B cell (primary cell): Measurements from ENCODE around the gene HUS1B. TPM values are rescaled to one million over a fixed set of nuclear protein-coding genes. Genes with fewer than 3 reads are reported as not detected.

Experiments used
- ATAC-seq: fragments of 200-7000 bp; cut with Tn5 transposase; one replicate; pipeline ENCODE4 v1.10.0; 2021; ENCODE audit warnings: low read depth, mild to moderate bottlenecking, moderate number of reproducible peaks, moderate library complexity
- CTCF ChIA-PET: fragments of 350-600 bp; sonication (Branson Sonifier 250); formaldehyde crosslinking; loops from one replicate; lab custom pipeline; 2021; ENCODE audit warnings: antibody characterized with exemption, inconsistent platforms; lab: Charles Lee
- POLR2A ChIA-PET: fragments of 350-600 bp; sonication (Branson Sonifier 250); formaldehyde crosslinking; loops from one replicate; lab custom pipeline; 2021; ENCODE audit warnings: antibody characterized with exemption; lab: Charles Lee
- DNase-seq: peaks from one replicate; pipeline ENCODE4 v3.0.0; 2013
- H2AFZ ChIP-seq: 2 replicates; pipeline ENCODE4 v1.6.1; 2012; ENCODE audit warnings: mild to moderate bottlenecking, low read depth, low read length; ENCODE audit not compliant: insufficient read depth, poor library complexity, severe bottlenecking
- H3K27ac ChIP-seq, 2 donors: 1 replicate in 1 of 2; 2 replicates in 1 of 2; pipeline ENCODE4 v1.5.1; 2012 to 2013; ENCODE audit warnings: low read length in 2 of 2, mild to moderate bottlenecking in 2 of 2, moderate library complexity in 1 of 2
- H3K27me3 ChIP-seq, 4 experiments: fragments of 200-600 bp in 1 of 4; sonication (generic) in 1 of 4; replicated peaks in 1 of 4; 1 replicate in 2 of 4; 2 replicates in 2 of 4; pipeline versions ENCODE4 v1.6.1 to v1.7.0; 2013 to 2016; ENCODE audit warnings: low read length in 3 of 4, mild to moderate bottlenecking in 2 of 4, mixed read lengths in 1 of 4, moderate library complexity in 1 of 4; ENCODE audit not compliant: insufficient read depth in 4 of 4, control insufficient read depth in 3 of 4; ENCODE audit errors: control extremely low read depth in 1 of 4
- H3K36me3 ChIP-seq, 2 experiments: replicated peaks in 1 of 2; 1 replicate in 1 of 2; 2 replicates in 1 of 2; pipeline versions ENCODE4 v1.6.1 to v1.7.1; 2013; ENCODE audit warnings: low read length in 1 of 2; ENCODE audit not compliant: insufficient read depth in 2 of 2, control insufficient read depth in 1 of 2; ENCODE audit errors: control extremely low read depth in 1 of 2, extremely low read depth in 1 of 2
- H3K4me1 ChIP-seq, 2 donors: fragments of 200-600 bp in 1 of 2; sonication (generic) in 1 of 2; 1 replicate in 1 of 2; 2 replicates in 1 of 2; pipeline versions ENCODE4 v1.5.1 to v1.6.1; 2013 to 2017; ENCODE audit warnings: low read length in 2 of 2; ENCODE audit not compliant: control insufficient read depth in 2 of 2, insufficient read depth in 2 of 2
- H3K4me2 ChIP-seq: replicated peaks from 2 replicates; pipeline ENCODE3; 2012; ENCODE audit warnings: mild to moderate bottlenecking, low read depth, low read length; ENCODE audit not compliant: poor library complexity, severe bottlenecking
- H3K4me3 ChIP-seq, 5 experiments: fragments of 200-600 bp in 1 of 5; sonication (generic) in 1 of 5; 1 replicate in 3 of 5; 2 replicates in 2 of 5; pipeline versions ENCODE4 v1.5.1 to v1.7.0; 2011 to 2016; ENCODE audit warnings: low read length in 4 of 5, mild to moderate bottlenecking in 4 of 5, low read depth in 2 of 5, control low read depth in 1 of 5, moderate library complexity in 1 of 5; ENCODE audit not compliant: insufficient read depth in 1 of 5; ENCODE audit errors: control extremely low read depth in 1 of 5, extremely low read depth in 1 of 5
- H3K79me2 ChIP-seq: fragments of 200-600 bp; sonication (generic); one replicate; pipeline ENCODE4 v1.6.0; 2016; ENCODE audit warnings: low read length; ENCODE audit not compliant: control insufficient read depth, insufficient read depth
- H3K9ac ChIP-seq: fragments of 200-600 bp; sonication (generic); 2 replicates; pipeline ENCODE4 v1.6.1; 2017; ENCODE audit warnings: mild to moderate bottlenecking, low read length, moderate library complexity
- H3K9me3 ChIP-seq, 3 donors: one replicate each; pipeline versions ENCODE4 v1.6.1 to v1.7.1; 2013; ENCODE audit warnings: low read length in 2 of 3; ENCODE audit not compliant: control insufficient read depth in 2 of 3, insufficient read depth in 1 of 3; ENCODE audit errors: control extremely low read depth in 1 of 3
- H4K20me1 ChIP-seq: 2 replicates; pipeline ENCODE4 v1.6.0; 2012; ENCODE audit warnings: mild to moderate bottlenecking, low read length; ENCODE audit not compliant: insufficient read depth, control insufficient read depth, poor library complexity, severe bottlenecking
- H3K27ac Mint-ChIP-seq: one replicate; pipeline ENCODE4 v1.8.0; 2021; ENCODE audit warnings: mixed read lengths
- H3K27me3 Mint-ChIP-seq: one replicate; pipeline ENCODE4 v1.8.0; 2021; ENCODE audit warnings: mixed read lengths
- H3K4me1 Mint-ChIP-seq: one replicate; pipeline ENCODE4 v1.8.0; 2021; ENCODE audit warnings: mixed read lengths
- H3K4me3 Mint-ChIP-seq: one replicate; pipeline ENCODE4 v1.8.0; 2021; ENCODE audit warnings: mixed read lengths
- H3K9me3 Mint-ChIP-seq: one replicate; pipeline ENCODE4 v1.8.0; 2022; ENCODE audit warnings: mixed read lengths; ENCODE audit not compliant: insufficient read depth
- CTCF ChIP-seq: fragments of 200-600 bp; IDR thresholded peaks from one replicate; pipeline ENCODE4 v1.8.0; 2022; ENCODE audit warnings: antibody characterized with exemption, mild to moderate bottlenecking
- EZH2 ChIP-seq: IDR thresholded peaks from 2 replicates; pipeline ENCODE4 v1.6.1; 2012; ENCODE audit warnings: borderline replicate concordance, low read depth, mild to moderate bottlenecking, moderate library complexity, low read length; ENCODE audit not compliant: insufficient read depth, poor library complexity, severe bottlenecking
- WGBS: methylation state at CpG from one replicate; pipeline ENCODE4 v1.1.5; 2013; ENCODE audit warnings: missing lambda C conversion rate; ENCODE audit not compliant: insufficient coverage; 5-methylcytosine and 5-hydroxymethylcytosine counted together
- intact Hi-C: fragments of 100-400 bp; cut with micrococcal nuclease; formaldehyde crosslinking; loops from one replicate; pipeline ENCODE4 v1.10.0; 2022
- polyA plus RNA-seq: library from polyadenylated mRNA; depleted of rRNA; stranded (reverse); fragments of >200 nt; gene quantifications from 2 replicates; pipeline ENCODE4 v1.2.3, GENCODE V29; 2012
- total RNA-seq, 2 donors: library from RNA; stranded (reverse); fragments of 120-200 nt in 1 of 2; gene quantifications; 1 replicate in 1 of 2; 2 replicates in 1 of 2; pipeline versions ENCODE4 v1.2.3 to v1.2.4, GENCODE V29; 2013 to 2022

The HUS1B gene
- total and polyA plus RNA-seq, 2 donors (not counting 1 experiment from before 2014, with no cell fraction given) = 2.9 to 4.4 TPM

DNA sequence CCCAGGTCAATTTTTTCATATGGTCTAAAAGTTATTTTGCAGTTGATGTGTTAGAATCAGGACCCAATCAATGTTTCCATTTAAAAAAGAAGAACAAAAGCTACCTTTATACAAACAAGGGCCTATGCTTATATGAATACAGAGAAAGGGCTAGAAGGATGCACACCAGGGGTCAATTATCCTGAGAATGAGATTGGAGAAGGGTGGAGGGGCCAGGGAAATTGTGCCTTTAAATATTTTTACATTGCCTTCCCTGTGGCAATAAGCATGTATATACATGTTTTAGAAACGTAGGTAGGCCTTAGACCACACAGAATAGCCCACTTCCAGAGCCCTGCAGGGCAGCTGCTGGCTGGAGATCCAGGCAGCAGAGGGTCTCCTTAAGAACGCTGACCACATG is 23.4 kb upstream of the HUS1B start:
- DNase-seq (no peak), ATAC-seq (no peak)
- TF ChIP-seq EZH2 (no peak), CTCF (no peak)
- no peak overlapping the region for H3K4me2 ChIP-seq
- whole genome bisulfite sequencing = 88% methylated on average over 1 of the region's 2 CpGs
- peaks cover 9 to 13% of the 10 kb centered on the region in 2 donors for H3K4me1 ChIP-seq
- H3K4me3 Mint-ChIP-seq = no peak overlapping the region
- CTCF ChIA-PET = interaction anchor here (1.1 to 2.6 kb wide), 3 partner anchors 9 to 492 kb away, joined by 3 to 9 read pairs (median 8); no protein-coding TSS in a partner anchor
- peaks cover 43% of the 10 kb centered on the region for H4K20me1 ChIP-seq
- no peak overlapping the region for H3K4me3 ChIP-seq
- POLR2A ChIA-PET = no interaction called here
- H3K79me2 ChIP-seq = peaks cover 80% of the 10 kb centered on the region
- H3K27me3 Mint-ChIP-seq = no peaks in the 10 kb centered on the region
- no peak overlapping the region for H3K27ac Mint-ChIP-seq
- no peaks in the 10 kb centered on the region for H3K27me3 ChIP-seq
- H3K27ac ChIP-seq = no peak overlapping the region
- no peaks in the 10 kb centered on the region for H3K9me3 ChIP-seq
- no peak overlapping the region for H2AFZ ChIP-seq
- peaks cover 39% of the 10 kb centered on the region for H3K4me1 Mint-ChIP-seq
- no peaks in the 10 kb centered on the region for H3K9me3 Mint-ChIP-seq
- peaks cover 0 to 1% of the 10 kb centered on the region in 2 experiments for H3K36me3 ChIP-seq
- intact Hi-C loops = no loop called here
- H3K9ac ChIP-seq = no peak overlapping the region

DNA sequence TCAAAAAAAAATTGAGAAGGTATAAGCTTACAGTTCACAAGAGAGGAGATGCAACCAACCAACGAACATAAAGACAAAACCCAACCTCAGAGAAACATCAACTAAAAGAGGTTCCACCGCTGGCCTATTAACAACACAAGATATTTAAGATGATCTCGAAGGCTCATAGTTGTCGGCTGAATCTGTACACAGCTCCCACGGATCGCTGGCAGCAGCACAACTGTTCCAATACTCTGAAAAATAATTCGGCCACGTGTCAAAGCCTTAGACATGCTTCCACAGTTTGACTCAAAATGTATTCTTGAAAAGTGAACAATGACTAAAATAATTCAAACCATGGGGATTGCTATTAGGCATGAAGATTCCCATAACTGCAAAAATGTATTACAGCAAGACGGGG is 22.4 kb upstream of the HUS1B start:
- no peak for TF ChIP-seq EZH2
- no peak for TF ChIP-seq CTCF
- no peaks in the 10 kb centered on the region for H3K9me3 Mint-ChIP-seq
- ChIA-PET CTCF (interaction anchor here (0.8 to 2.6 kb wide), 4 partner anchors 10 to 491 kb away, joined by 3 to 9 read pairs (median 6); no protein-coding TSS in a partner anchor), POLR2A (no interaction called here)
- H3K36me3 ChIP-seq = peaks cover 0 to 1% of the 10 kb centered on the region in 2 experiments
- no peak overlapping the region for H3K27ac ChIP-seq
- H3K4me3 Mint-ChIP-seq = no peak overlapping the region
- intact Hi-C loops = loop anchor here (10.0 kb wide), 1 partner anchor 54 kb away; no protein-coding TSS in a partner anchor
- H3K4me3 ChIP-seq = no peak overlapping the region
- no peak overlapping the region for H3K9ac ChIP-seq
- peaks cover 36% of the 10 kb centered on the region for H4K20me1 ChIP-seq
- H3K79me2 ChIP-seq = peaks cover 80% of the 10 kb centered on the region
- H3K27ac Mint-ChIP-seq = no peak overlapping the region
- H3K4me2 ChIP-seq = no peak overlapping the region
- peaks cover 43% of the 10 kb centered on the region for H3K4me1 Mint-ChIP-seq
- no peaks in the 10 kb centered on the region for H3K27me3 ChIP-seq
- no peaks in the 10 kb centered on the region for H3K9me3 ChIP-seq
- DNase-seq (no peak), ATAC-seq (no peak)
- no peak overlapping the region for H2AFZ ChIP-seq
- H3K27me3 Mint-ChIP-seq = no peaks in the 10 kb centered on the region
- WGBS = 90% methylated on average over 6 of the region's 9 CpGs
- H3K4me1 ChIP-seq = peaks cover 3 to 5% of the 10 kb centered on the region in 2 donors
